CD4-positive, alpha-beta T cell treated with Interleukin-21 for 1 hour (primary cell): ENCODE measurements around the gene LRRTM4.

Experiments used
- DNase-seq: peaks from one replicate; pipeline ENCODE4 v3.0.0-alpha.2; 2020

LRRTM4 gene

DNA sequence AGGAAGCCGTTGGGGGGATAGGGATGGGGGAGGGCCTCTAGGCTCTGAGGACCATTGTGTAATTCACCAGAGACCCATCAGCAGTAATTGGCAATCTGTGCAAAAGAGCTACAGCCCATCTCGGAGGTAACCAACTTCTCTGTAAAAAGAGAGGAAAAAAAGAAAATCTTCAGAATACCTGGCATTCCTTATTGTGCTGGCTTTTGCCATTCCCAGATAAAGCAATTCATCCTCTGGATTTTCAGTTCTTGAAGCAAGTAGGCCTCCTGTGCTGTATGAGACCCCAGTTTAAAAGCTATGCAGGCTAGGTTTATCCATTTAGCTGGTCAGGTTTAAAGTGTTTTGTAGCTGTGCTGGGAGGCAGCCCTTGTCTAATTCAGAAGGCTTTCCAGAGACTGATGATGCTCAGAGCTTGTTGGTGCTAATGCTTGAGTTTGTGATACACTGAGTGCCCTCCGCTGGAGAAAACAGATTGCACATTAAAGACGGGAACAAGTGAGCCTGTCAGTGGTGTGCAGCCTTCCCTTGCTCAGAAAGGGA, at the start of gene LRRTM4:
Gene LRRTM4 (minus strand): TSS at position 446 of the 540 bp plus-strand sequence.
- no peak for DNase-seq

DNA sequence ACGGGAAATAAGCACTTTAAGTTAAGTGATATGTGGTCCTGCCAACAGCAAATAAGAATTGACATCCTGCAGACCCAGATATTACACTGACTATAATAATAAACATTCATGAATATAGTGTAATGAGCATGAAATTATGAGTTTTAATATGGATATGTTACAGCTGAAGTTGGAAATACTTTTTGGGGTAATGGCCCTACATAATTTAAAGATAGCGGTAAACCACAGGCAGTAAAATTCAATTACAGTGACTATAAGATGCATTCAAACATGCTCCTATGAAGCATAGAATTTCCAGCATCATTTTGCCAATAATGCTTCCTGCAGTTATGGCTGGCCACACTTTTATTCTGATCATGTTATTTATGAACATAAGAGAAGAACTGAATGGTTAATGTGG, 49.4 kb upstream of the LRRTM4 start:
- DNase-seq: no peak

DNA sequence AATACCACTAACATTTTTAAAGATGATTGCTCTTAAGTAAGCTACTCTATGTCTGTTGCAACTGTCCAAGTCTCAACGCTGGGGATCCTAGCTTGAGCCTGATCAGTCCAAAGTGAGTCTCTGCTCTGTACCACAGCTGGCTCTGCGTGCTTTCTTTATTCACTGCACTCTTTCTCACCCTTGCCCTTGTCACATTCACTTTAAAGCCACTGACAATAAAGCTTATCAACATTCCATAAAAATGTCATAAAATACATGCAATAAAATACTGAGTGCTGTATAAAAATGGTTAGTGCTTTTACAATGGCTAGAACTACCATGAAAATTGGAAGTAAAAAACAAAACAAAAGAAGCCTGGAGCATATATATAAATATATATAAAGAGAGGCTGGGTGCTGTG, 45.5 kb upstream of the LRRTM4 start:
- no peak for DNase-seq

DNA sequence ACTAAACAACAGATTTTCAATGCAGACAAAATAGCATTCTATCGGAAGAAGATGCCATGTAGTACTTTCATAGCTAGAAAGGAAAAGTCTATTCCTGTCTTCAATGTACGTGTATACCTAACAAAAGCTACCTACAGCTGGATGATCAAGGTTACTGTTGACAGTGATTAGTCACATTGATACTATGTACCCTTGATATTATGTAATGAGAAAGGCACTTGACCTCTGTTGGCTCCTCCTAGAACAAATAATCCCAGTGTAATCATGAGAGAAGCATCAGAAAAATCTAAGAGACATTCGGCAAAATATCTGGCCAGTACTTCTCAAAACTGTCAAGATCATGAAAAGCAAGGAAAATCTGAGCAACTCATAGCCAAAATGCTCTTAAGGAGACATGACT, 44.4 kb upstream of the LRRTM4 start:
- no peak for DNase-seq

DNA sequence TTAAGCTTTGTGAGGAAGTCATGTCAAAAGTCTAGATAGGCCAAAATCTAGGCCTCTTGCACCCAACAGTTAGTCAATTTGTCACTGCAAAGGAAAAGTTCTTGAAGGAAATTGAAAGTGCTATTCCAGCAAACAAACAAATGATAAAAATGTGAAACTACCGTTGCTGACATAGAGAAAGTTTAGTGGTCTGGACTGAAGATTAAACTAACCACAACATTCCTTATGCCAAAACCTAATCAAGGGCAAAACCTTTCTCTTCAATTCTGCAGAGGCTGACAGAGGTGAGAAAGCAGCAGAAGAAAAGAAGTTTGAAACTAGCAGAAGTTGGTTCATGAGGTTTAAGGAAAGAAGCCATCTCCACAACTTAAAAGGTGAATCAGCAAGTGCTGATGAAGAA, 44.0 kb upstream of the LRRTM4 start:
- DNase-seq: no peak

DNA sequence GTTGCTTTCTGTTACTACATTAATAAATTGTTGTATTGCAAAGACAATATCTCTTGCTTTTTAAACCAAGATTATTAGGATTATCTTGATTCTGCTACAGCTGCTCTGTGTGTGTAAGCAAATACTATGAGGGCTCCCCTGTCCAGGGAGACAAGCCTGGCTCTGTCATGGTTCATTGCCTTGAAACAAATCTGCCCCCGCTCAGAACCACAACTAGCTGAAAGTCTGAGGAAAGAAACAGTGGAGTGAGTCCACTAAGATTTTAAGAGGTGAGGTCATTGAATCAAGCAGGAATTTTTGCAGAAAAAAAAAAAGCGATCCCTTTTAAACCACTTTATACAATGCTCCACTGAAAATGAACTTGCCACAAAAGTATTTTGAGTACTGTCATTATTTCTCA, 30.8 kb upstream of the LRRTM4 start:
- DNase-seq: no peak

DNA sequence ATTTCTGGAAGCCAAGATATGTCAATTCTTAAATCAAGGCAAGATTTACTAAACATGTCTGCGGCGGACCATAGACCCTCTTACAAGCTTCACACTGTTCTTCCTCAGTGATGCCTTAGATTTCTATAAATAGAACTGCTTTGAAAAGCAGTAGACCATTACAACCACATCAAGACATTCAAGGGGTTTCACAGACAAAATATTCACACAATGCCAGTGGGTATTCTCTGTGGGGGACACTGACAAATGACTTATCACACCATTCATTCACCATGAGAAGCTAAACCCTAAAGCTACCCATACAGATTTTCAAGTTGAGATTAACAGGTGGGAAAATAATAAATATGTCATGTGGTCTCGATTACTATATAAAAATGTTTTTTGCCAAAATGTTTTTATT, 15.9 kb upstream of the LRRTM4 start:
- DNase-seq: no peak

DNA sequence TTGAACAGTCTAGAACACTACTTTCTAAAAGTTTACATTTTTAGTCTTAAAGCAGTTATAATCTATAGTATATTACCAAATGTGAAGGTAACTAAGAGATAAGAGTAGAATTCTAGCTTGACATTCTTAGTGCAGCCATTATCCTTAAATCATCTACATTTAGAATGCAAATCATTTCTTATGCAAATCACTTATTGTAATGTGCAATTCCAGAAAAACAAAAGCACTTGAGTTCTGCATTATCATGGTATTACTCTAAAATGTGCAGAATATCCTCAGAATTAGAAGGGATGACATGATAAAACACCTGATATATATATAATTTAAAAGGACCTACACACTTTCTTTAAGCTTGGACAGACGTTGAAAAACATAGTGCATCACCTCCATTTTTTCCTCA, 712 bp upstream of the LRRTM4 start:
- no peak for DNase-seq

DNA sequence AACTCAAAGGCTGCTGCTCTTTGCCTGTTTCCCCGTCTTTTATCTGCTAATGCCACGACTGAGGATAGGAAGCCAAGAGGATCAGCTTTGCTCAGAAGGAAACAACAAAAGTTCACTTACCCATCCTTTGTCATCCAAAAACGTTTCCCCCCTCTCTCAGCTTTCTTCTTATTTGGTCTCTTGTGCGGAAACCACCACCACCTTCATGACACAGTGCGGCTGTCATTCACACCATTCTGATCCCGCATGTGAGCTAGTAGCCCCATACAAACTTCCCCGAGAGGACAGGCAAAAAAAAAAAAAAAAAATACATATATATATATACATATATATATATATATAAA, 656 bp downstream of the LRRTM4 start:
- DNase-seq: no peak

DNA sequence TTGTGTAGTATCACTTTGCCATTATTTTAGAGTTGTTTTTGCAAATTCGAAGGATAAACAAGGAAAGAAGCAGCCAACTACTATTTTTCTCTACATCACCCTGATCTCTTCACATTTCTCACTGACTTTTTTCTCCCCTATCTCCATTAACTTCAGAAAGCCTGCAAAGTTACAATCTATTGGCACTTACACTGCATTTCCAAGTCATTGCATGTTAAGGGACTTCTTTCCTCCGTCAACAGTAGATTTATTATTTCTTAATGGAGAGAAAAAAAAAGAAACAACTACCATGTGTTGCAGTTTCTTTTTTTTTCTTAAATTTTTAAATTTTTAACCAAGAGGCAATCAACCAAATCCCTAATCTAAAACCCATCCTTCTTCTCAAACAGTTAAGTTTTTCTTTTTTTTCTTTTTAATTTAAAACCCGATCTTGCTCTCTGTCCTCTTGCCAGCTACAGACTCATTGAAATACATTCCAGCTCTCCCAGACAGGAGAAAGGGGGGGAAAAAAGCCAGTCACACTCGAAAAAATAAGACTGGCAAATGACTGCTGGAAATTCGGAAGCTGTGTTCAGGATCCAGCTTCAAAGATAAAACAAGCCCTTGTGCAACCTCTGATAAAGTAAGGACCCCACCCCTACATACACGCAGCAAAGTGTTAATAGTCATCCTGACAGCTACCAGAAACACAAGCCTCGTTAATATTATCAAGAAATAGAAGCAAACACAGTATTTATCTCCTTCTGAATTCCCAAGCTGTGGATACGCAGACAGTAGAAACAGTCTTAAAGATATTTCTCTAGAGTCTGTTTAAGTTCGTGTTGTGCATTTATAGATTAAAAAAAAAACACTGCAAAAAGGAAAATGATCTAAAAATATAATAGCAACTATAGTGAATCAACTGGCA, 1.3 kb downstream of the LRRTM4 start:
- DNase-seq: no peak

DNA sequence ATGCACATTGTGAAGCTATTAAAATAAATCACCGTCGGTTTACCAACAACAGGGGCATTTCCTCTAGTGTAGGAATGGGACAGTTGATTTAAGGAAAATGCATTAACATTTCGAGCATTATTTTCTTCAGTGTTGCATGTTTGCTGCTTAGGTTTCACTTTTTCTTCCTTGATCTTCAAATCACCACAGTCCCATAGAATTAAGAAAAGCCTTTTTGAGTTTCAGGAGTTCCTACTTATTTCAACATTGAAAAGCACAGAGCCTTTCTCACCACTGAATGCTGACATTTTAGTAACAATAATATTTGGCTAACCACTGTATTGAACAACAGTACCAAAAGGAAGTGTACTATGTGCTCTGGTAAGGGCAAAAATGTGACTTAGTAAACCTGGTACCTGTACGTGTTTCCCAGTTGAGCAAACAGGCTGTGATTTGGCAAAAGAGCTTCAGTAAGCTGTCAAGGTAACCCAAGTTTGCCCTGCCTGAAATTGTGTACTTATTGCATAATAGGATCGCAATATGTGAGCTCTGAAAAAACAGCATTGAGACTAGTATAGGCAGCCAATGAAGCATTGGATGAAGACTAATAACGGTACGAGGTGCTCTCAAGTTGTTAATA, 2.2 kb downstream of the LRRTM4 start:
- no peak for DNase-seq

DNA sequence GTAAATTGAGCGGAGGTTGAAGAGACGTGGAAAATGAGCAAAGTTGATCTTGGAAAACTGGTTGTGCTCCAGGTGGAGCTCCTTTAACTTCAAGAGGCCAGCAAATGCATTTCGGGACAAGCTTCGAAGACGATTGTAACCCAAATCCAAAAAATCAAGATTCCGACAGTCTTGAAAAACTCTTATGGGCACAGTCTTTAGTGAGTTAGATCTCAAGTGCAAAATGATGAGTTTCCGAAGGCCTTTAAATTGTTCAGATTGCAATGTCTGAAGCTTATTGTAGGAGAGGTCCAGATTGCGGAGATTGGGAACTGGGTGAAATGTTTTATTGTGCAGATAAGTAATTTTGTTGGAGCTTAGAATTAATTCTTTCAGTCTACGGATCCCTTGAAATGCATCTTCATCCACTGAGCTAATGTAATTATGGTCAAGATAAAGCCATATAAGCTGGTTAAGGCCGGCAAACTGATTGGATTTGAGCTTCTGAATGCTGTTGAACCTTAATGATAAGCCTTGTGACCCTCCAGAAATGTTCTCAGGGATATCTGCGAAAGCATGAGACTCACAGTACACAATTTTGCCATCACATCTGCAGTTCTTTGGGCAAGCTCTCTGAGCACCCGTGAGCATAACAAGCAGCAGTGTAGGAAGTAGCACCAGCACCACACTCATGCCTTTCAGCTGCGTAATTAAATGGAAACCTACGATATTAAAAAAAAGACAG, 2.9 kb downstream of the LRRTM4 start:
- DNase-seq: no peak

DNA sequence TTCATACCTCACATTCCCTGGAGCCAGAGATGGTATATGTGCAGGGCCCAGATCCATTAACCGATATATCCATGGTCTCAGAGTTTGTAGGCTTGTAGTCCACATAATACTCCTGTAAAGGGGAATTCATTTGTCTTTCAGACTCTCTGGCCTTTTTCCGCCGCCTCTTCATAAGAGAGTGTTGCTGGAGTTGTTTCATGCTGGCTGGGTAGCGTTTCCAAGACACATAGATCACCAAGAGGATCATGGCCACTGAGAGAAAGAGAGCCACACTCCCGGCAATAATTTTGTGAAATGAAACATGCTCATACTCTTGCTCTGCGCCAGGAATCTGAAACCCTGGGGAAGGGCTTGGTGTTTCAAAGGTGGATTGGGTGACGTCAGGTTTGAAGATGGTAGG, 3.9 kb downstream of the LRRTM4 start:
- no peak for DNase-seq

DNA sequence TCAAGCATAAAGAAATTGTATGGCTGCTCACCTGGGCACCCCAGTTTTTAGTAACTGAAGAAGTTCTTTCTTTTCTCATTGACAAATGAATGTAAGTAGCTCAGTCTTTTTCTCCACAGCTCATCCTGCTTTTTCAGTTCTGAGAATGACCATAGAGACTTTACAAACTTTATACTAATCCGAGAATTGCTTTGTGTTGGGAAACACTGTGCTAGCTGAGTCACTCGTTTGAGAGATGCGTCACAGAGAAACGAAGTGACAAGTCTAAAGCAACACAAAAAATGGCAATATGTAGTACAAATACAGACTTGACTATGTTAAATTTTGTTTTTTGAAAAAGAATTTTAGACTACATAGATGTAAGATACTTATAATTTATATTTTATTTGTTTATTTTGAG, 9.0 kb downstream of the LRRTM4 start:
- no peak for DNase-seq

DNA sequence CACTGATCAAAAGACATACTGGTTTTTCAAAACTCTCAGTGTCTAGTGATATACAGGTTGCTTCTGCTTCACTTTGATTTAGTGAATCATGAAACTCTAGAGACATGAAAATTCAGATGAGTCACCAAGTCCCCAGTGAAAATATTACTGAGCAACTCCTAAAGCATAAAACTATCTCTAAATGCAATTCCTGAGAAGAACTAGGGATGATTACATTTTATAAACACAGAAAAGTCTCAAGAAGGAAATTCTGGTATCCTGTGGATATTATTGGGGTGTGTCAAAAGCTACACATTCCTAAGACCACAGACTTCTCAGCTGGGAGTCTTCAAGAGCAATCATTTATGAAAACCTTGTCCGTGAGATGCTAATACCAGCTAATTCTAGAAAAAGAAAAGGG, 9.7 kb downstream of the LRRTM4 start:
- no peak for DNase-seq

DNA sequence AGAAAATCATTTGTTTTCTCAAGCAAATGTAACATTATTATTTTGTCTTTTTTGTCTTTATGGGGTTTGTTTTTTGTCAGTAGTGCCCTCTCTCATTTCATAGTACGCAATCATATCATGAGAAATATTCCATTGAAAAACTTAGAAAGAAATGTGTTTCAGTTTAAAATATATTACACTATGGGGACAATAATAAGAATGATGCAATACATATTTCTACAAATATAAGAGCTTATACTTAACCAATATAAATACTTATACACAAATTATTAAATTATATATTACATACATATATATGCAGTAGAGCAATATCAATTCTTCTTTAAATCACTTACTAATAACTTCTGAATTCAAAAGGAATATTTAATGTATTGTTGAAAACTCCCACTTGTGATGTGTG, 13.7 kb downstream of the LRRTM4 start:
- DNase-seq: no peak

DNA sequence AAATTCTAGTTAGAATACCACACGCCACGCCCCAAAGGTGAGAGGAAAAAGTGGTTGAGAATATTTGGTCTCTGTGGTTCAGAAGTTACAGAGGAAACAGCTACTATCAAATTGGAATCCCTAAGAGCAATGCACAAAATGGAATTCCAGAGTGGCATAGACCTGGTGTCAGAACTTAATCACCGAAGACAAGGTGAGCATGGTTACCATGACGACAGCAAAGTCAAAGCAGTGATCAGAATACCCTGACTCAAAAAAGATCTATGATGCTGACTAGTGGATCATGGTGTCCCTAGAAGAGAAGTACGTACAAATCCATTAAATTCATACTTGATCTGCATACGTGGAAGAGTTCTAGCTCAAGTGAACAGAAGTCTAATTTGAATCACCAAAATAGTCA, 14.5 kb downstream of the LRRTM4 start:
- DNase-seq: no peak

DNA sequence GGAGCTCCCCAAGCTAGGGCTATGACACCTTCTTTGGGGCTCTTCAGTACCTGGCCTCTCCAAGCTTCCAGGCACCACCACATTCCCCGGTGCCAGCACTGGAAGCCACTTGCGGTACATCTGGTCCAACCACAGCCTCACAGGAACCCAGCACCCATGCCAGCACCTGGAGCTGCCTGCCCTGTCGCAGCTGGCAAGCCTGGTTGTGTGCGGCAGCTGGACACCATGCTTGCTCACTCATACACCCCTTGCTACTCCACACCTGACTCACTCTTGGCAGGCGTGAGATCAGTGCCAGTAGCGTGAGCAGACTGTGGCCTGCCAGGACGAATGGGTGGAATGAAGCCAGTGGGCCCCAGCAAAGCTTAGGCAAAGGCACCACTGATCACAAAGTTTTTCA, 34.0 kb downstream of the LRRTM4 start:
- no peak for DNase-seq

DNA sequence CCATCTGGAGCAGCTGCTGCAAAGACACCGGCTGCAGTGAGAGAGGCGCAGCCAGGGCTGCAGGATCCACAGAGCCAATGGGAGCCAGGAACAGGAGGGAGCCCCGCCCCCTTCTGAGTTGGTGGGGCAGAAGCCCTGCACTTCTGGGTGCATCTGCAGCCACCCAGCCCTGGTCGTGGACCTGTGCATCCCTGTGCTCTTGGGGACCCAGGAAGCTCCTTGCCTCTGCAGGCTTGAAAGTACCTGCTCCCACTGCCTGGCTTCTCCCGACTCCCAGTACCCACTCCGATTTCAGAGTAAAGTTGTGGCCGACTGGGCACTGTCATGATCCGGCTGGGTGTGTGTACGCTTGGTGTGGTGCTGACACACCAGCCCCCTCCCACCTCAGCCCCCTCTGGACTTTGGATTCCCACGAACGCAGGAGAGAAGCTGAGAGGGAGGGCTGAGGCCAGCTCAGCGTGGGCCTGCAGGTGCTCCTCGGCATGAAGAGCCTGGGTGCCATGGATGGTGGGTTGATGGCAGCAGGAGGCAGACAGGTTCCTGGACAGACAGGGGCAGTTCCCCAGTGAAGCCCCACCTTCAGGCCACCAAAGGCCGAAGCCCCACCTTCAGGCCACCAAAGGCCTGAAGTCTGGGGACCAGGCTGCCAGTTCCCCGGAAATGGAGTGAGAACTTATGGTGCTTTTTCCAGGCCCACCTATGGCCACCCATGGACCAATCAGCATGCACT, 34.9 kb downstream of the LRRTM4 start:
- no peak for DNase-seq

DNA sequence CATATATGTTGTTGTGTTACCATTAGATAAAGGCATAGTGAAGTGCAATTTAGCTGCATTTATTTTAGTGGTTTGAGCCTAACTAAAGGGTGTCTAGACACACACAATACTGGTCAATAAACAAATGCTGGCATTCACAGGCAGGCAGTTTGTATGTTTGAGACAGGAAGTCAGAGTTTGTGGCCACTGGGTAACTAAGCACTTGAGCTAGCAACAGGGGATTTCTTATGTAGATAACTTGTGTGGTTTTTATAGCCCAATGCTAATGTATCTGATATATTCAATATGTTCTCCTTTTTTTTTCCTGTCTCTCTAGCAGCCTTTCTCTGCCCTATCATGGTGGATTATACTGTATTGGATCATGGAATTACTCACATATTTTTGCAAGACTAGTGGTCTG, 38.1 kb downstream of the LRRTM4 start:
- DNase-seq: no peak

DNA sequence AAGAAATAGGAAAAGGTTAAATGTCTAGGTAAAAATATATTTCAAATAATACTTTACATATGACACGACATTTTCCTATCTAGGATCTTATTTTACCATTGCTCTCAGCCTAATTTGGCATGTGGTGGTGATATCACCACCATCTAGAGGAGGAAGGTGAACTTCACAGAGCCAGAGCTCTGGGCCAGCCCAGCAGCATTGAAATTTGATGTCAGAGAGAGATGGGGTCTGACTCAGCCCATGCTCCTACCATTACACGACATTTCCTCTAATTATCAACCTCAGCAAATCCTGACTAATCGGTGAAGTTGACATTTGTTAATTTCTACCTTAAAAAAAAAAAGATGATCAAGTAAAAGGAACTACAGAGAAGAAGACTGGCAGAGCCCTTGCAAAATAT, 42.3 kb downstream of the LRRTM4 start:
- no peak for DNase-seq

DNA sequence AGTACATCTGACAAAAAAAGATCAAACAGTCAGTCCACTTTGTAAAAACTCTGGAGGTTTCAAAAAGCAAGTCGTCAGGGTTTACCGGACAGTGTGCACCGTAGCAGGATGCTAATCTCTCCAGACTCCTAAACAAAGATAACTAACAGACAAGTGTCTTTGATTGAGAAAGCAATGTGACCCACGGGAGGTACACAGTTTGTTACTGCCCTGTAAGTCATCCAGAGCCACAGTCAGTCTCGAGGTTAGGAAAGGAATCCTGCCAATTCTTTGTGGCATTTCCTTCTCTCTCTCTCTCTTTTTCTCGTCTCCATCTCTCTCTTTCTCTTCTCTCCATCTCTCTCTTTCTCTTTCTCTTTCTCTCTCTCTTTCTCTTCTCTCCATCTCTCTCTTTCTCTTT, 42.8 kb downstream of the LRRTM4 start:
- no peak for DNase-seq

DNA sequence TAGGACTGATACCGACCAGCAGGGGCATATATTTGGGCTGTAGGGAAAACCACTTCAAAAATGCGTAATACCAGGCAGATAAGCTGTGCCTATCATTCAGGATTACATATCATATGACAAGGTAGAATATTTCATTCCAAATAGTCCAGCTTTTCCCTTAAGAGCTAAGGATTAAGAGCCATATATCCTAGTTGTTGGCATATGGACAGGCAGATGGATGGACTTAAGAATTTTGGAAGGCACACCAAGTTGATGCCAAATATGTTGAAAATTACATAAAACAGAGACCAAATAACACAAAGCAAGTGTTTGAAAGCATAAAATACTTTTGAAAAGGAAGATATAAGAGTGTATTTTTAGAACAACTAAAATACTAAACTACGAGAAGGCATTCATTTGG, 52.1 kb downstream of the LRRTM4 start:
- DNase-seq: no peak
